ENCODE measurements around the gene ZNF333. TPM values are rescaled to one million over a fixed set of nuclear protein-coding genes. Genes with fewer than 3 reads are reported as not detected.
A peak's percentile ranks its signal among the peaks of the same experiment; 100 is the strongest.

Gene ZNF333
- total RNA-seq, 2 experiments from 2014 or later = 12.5 to 14.9 TPM

GRCh38 chr19:14674764-14675163 is 15.1 kb upstream of the ZNF333 start, which contains the start of gene ADGRE3:
TSS of gene ADGRE3 (minus strand) at chr19:14674844. CDS start at chr19:14674770, 74 bp downstream.
- H3K4me1 Mint-ChIP-seq = no peaks in the 10 kb centered on the region
- peaks cover 6% of the 10 kb centered on the region for H3K9me3 Mint-ChIP-seq
- no peak within 1 kb of the TSS for H3K4me3 Mint-ChIP-seq
- CTCF ChIA-PET = no interaction called here
- POLR2A ChIA-PET = no interaction called here
- no peaks in the 10 kb centered on the region for H3K36me3 Mint-ChIP-seq (ENCODE audit: low read depth)
- H3K27me3 Mint-ChIP-seq = peaks cover 29% of the 10 kb centered on the region
- DNase-seq = no peak
- no peak within 1 kb of the TSS for H3K27ac Mint-ChIP-seq

DNA sequence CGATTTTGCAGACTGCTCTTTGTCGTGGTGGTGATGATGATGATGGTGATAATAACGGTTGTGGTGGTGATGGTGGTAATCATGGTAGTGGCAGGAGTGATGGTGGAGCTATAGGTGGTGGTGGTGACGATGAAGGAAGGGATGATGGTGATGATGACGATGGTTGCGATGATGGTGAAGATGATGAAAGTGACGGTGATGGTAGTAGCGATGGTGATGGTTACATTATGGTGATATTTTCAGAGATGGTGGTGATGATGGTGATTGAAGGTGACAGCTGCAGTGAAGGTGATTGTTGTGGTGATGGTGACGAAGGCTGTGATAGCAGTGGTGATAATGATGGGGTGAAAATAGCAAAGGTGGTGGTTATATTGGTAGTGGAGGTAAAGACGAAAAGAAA is 13.1 kb upstream of the ZNF333 start:
- H3K27ac Mint-ChIP-seq = no peak overlapping the region
- H3K4me1 Mint-ChIP-seq = no peaks in the 10 kb centered on the region
- H3K27me3 Mint-ChIP-seq = peaks cover 22% of the 10 kb centered on the region
- H3K9me3 Mint-ChIP-seq = no peaks in the 10 kb centered on the region
- no peak overlapping the region for H3K4me3 Mint-ChIP-seq
- H3K36me3 Mint-ChIP-seq (ENCODE audit: low read depth) = no peaks in the 10 kb centered on the region
- CTCF ChIA-PET = no interaction called here
- POLR2A ChIA-PET = no interaction called here
- DNase-seq = no peak

- H3K27ac Mint-ChIP-seq = no peak overlapping the region
- ChIA-PET POLR2A (no interaction called here), CTCF (interaction anchor here (0.5 kb wide), 1 partner anchor 10 kb away, joined by 3 read pairs; no protein-coding TSS in a partner anchor)
Measured at GRCh38 chr19:14677464-14677863, 12.4 kb upstream of the ZNF333 start.

GRCh38 chr19:14678199-14678598 is 11.6 kb upstream of the ZNF333 start:
- Mint-ChIP-seq H3K27me3 (peaks cover 23% of the 10 kb centered on the region), H3K4me3 (no peak overlapping the region), H3K9me3 (no peaks in the 10 kb centered on the region), H3K27ac (no peak overlapping the region), H3K4me1 (no peaks in the 10 kb centered on the region), H3K36me3 (ENCODE audit: low read depth) (no peaks in the 10 kb centered on the region)
- ChIA-PET CTCF (no interaction called here), POLR2A (no interaction called here)
- no peak for DNase-seq

More at GRCh38 chr19:14677464-14677863, 12.4 kb upstream of the ZNF333 start:
- Mint-ChIP-seq H3K9me3 (no peaks in the 10 kb centered on the region), H3K27me3 (peaks cover 24% of the 10 kb centered on the region), H3K36me3 (ENCODE audit: low read depth) (no peaks in the 10 kb centered on the region), H3K4me1 (no peaks in the 10 kb centered on the region), H3K4me3 (no peak overlapping the region)
- DNase-seq = no peak

DNA sequence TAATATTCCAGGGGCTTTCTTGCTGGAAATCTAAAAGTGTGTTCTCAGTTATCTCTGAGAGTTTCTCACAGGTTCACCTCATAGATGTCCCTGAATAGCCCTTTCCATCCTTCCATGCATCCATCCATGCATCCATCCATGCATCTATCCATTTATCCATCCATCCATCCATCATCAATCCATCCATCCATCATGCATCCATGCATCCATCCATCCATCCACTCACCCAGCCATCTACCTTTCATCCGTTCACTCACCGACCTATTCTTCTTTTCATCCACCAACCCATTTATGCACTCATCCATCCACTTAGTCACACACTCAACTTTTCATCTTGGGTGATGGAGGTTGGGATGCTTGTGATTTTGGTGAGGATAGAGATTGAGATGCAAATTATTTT is 7.8 kb upstream of the ZNF333 start:
- POLR2A ChIA-PET = no interaction called here
- H3K4me3 Mint-ChIP-seq = no peak overlapping the region
- H3K27me3 Mint-ChIP-seq = peaks cover 7% of the 10 kb centered on the region
- no peaks in the 10 kb centered on the region for H3K36me3 Mint-ChIP-seq (ENCODE audit: low read depth)
- CTCF ChIA-PET = no interaction called here
- no peaks in the 10 kb centered on the region for H3K4me1 Mint-ChIP-seq
- H3K9me3 Mint-ChIP-seq = no peaks in the 10 kb centered on the region
- H3K27ac Mint-ChIP-seq = no peak overlapping the region
- DNase-seq = no peak

GRCh38 chr19:14683439-14683838 is 6.4 kb upstream of the ZNF333 start:
- peaks cover 7% of the 10 kb centered on the region for H3K27me3 Mint-ChIP-seq
- DNase-seq = no peak
- H3K27ac Mint-ChIP-seq = no peak overlapping the region
- no peaks in the 10 kb centered on the region for H3K4me1 Mint-ChIP-seq
- POLR2A ChIA-PET = no interaction called here
- no peaks in the 10 kb centered on the region for H3K9me3 Mint-ChIP-seq
- CTCF ChIA-PET = interaction anchor here (10.8 kb wide), 1 partner anchor 110 kb away, joined by 100 read pairs; the partner anchor contains the start of gene NDUFB7
- H3K4me3 Mint-ChIP-seq = no peak overlapping the region
- no peaks in the 10 kb centered on the region for H3K36me3 Mint-ChIP-seq (ENCODE audit: low read depth)

- peak; percentile 15 for DNase-seq
- H3K4me3 Mint-ChIP-seq = no peak overlapping the region
Measured at GRCh38 chr19:14686411-14686810, 3.4 kb upstream of the ZNF333 start.

GRCh38 chr19:14694641-14695266 is 4.9 kb downstream of the ZNF333 start:
- Mint-ChIP-seq H3K27me3 (no peaks in the 10 kb centered on the region), H3K27ac (no peak overlapping the region), H3K36me3 (ENCODE audit: low read depth) (peaks cover 16% of the 10 kb centered on the region), H3K4me3 (no peak overlapping the region), H3K9me3 (no peaks in the 10 kb centered on the region), H3K4me1 (peaks cover 13% of the 10 kb centered on the region)
- ChIA-PET POLR2A (no interaction called here), CTCF (interaction anchor here (0.6 kb wide), 1 partner anchor 452 kb away, joined by 3 read pairs; no protein-coding TSS in a partner anchor)
- no peak for DNase-seq

More at GRCh38 chr19:14686411-14686810, 3.4 kb upstream of the ZNF333 start:
- Mint-ChIP-seq H3K4me1 (peaks cover 21% of the 10 kb centered on the region), H3K27ac (no peak overlapping the region), H3K27me3 (peaks cover 4% of the 10 kb centered on the region), H3K9me3 (no peaks in the 10 kb centered on the region), H3K36me3 (ENCODE audit: low read depth) (no peaks in the 10 kb centered on the region)
- POLR2A ChIA-PET = no interaction called here
- CTCF ChIA-PET = interaction anchor here (1.7 to 10.8 kb wide), 2 partner anchors 113 to 129 kb away, joined by 6 to 100 read pairs; partner anchors contain the start of gene NDUFB7

GRCh38 chr19:14695471-14695870 is 5.6 kb downstream of the ZNF333 start:
- Mint-ChIP-seq H3K4me1 (peaks cover 10% of the 10 kb centered on the region), H3K9me3 (no peaks in the 10 kb centered on the region), H3K36me3 (ENCODE audit: low read depth) (peaks cover 21% of the 10 kb centered on the region), H3K27me3 (no peaks in the 10 kb centered on the region), H3K4me3 (no peak overlapping the region), H3K27ac (no peak overlapping the region)
- POLR2A ChIA-PET = no interaction called here
- CTCF ChIA-PET = no interaction called here
- no peak for DNase-seq

- no peak overlapping the region for H3K4me3 Mint-ChIP-seq
- peaks cover 3% of the 10 kb centered on the region for H3K9me3 Mint-ChIP-seq
- H3K27me3 Mint-ChIP-seq = no peaks in the 10 kb centered on the region
- no peaks in the 10 kb centered on the region for H3K4me1 Mint-ChIP-seq
- ChIA-PET POLR2A (no interaction called here), CTCF (no interaction called here)
- DNase-seq = no peak
- H3K36me3 Mint-ChIP-seq (ENCODE audit: low read depth) = peaks cover 54% of the 10 kb centered on the region
- no peak overlapping the region for H3K27ac Mint-ChIP-seq
Measured at GRCh38 chr19:14699641-14700040, 9.8 kb downstream of the ZNF333 start.

DNA sequence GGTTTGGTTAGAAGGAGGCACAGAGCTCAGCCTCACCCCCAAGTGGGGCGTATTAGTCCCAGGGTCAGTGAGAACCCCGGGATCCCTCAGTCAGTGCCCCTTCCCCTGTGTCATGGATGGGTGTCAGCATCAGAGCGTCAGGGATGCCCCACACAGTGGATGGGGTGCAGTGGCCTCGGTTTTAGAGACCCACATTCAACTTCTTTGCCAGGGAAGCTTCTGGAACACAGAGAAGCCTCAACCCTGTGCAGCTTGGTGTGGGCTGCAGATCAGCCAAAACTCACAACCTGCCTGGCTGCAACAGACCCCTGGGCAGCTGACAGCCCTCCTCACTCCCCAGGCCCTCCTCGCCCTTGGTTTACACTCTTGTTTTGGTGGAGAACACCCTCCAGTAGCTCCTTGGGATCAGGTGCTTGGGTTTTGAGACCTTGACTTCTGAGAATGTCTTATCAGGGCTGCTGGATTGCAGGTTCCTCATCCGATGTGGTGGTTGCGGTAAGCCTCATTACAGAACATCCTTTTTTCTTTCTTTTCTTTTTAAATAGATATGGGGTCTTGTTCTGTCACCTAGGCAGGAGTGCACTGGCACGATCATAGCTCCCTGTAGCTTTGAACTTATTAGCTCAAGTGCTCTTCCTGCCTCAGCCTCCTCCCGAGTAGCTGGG is 11.0 kb downstream of the ZNF333 start:
- ChIA-PET CTCF (interaction anchor here (1.4 kb wide), 1 partner anchor 11 kb away, joined by 4 read pairs; the partner anchor contains the start of gene ZNF333), POLR2A (no interaction called here)
- no peak overlapping the region for H3K4me3 Mint-ChIP-seq
- no peaks in the 10 kb centered on the region for H3K4me1 Mint-ChIP-seq
- H3K36me3 Mint-ChIP-seq (ENCODE audit: low read depth) = peaks cover 61% of the 10 kb centered on the region
- no peak overlapping the region for H3K27ac Mint-ChIP-seq
- DNase-seq = no peak
- no peaks in the 10 kb centered on the region for H3K27me3 Mint-ChIP-seq
- peaks cover 3% of the 10 kb centered on the region for H3K9me3 Mint-ChIP-seq

GRCh38 chr19:14703833-14704232 is 14.0 kb downstream of the ZNF333 start:
- no peaks in the 10 kb centered on the region for H3K4me1 Mint-ChIP-seq
- DNase-seq = no peak
- H3K27ac Mint-ChIP-seq = no peak overlapping the region
- peaks cover 74% of the 10 kb centered on the region for H3K36me3 Mint-ChIP-seq (ENCODE audit: low read depth)
- ChIA-PET POLR2A (no interaction called here), CTCF (no interaction called here)
- no peak overlapping the region for H3K4me3 Mint-ChIP-seq
- H3K9me3 Mint-ChIP-seq = peaks cover 6% of the 10 kb centered on the region
- H3K27me3 Mint-ChIP-seq = no peaks in the 10 kb centered on the region

DNA sequence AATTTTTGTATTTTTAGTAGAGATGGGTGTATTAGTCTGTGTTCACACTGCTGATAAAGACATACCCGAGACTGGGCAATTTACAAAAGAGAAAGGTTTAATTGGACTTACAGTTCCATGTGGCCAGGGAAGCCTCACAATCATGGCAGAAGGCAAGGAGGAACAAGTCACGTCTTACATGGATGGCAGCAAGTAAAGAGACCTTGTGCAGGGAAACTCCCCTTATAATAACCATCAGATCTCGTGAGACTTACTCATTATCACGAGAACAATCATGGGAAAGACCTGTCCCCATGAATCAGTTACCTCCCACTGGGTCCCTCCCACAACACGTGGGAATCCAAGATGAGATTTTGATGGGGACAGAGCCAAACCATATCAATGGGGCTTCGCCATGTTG is 14.6 kb downstream of the ZNF333 start:
- DNase-seq = no peak
- peaks cover 8% of the 10 kb centered on the region for H3K9me3 Mint-ChIP-seq
- POLR2A ChIA-PET = no interaction called here
- no peaks in the 10 kb centered on the region for H3K4me1 Mint-ChIP-seq
- peaks cover 77% of the 10 kb centered on the region for H3K36me3 Mint-ChIP-seq (ENCODE audit: low read depth)
- CTCF ChIA-PET = no interaction called here
- H3K27me3 Mint-ChIP-seq = no peaks in the 10 kb centered on the region
- no peak overlapping the region for H3K4me3 Mint-ChIP-seq
- H3K27ac Mint-ChIP-seq = no peak overlapping the region
